B cell (primary cell): Measurements from ENCODE around the gene UBE2B.

Source experiments
- CTCF ChIP-seq: fragments of 200-600 bp; IDR thresholded peaks from one replicate; pipeline ENCODE4 v1.8.0; 2022; ENCODE audit warnings: antibody characterized with exemption, mild to moderate bottlenecking
- EZH2 ChIP-seq: IDR thresholded peaks from 2 replicates; pipeline ENCODE4 v1.6.1; 2012; ENCODE audit warnings: borderline replicate concordance, low read depth, mild to moderate bottlenecking, moderate library complexity, low read length; ENCODE audit not compliant: insufficient read depth, poor library complexity, severe bottlenecking

GRCh38 chr5:134365604-134366003 is 5.8 kb upstream of the UBE2B start:
- TF ChIP-seq CTCF (no peak), EZH2 (no peak)
